Cardiac fibroblast (primary cell): ENCODE measurements around the gene TRAF3.

Experiments used
- DNase-seq, 2 donors: peaks; one replicate each; pipeline versions ENCODE4 v3.0.0 to v3.0.0-alpha.2; 2010; ENCODE audit warnings: low read depth in 2 of 2
- H3K4me3 ChIP-seq, 2 donors: replicated peaks in 1 of 2; 1 replicate in 1 of 2; 2 replicates in 1 of 2; pipeline ENCODE4 v1.5.1; 2011; ENCODE audit warnings: low read depth in 2 of 2, low read length in 2 of 2, mild to moderate bottlenecking in 2 of 2, moderate library complexity in 1 of 2
- CTCF ChIP-seq: IDR thresholded peaks from one replicate; pipeline ENCODE4 v1.5.1; 2011; ENCODE audit warnings: low read depth, mild to moderate bottlenecking, low read length, inconsistent platforms

The TRAF3 gene

GRCh38 chr14:102899516-102899900 is 122.3 kb downstream of the TRAF3 start:
- DNase-seq, result no peak
- TF ChIP-seq CTCF, result no peak
- no peak overlapping the region for H3K4me3 ChIP-seq

- no peak for DNase-seq
- no peak for TF ChIP-seq CTCF
- H3K4me3 ChIP-seq, result no peak overlapping the region
These were observed 123.7 kb downstream of the TRAF3 start for GRCh38 chr14:102900631-102901571.

GRCh38 chr14:102901633-102902032 is 124.4 kb downstream of the TRAF3 start:
- H3K4me3 ChIP-seq, result no peak overlapping the region
- no peak for DNase-seq
- no peak for TF ChIP-seq CTCF

GRCh38 chr14:102902086-102902485 is 124.8 kb downstream of the TRAF3 start:
- no peak overlapping the region for H3K4me3 ChIP-seq
- TF ChIP-seq CTCF, result no peak
- no peak for DNase-seq

- no peak overlapping the region for H3K4me3 ChIP-seq
- no peak for DNase-seq
- no peak for TF ChIP-seq CTCF
These were observed 125.4 kb downstream of the TRAF3 start for GRCh38 chr14:102902523-102903247.

- DNase-seq, result no peak
- TF ChIP-seq CTCF, result no peak
These were observed 126.1 kb downstream of the TRAF3 start for GRCh38 chr14:102903248-102903888.

More at GRCh38 chr14:102903248-102903888, 126.1 kb downstream of the TRAF3 start:
- no peak overlapping the region for H3K4me3 ChIP-seq
